ENCODE data around the gene MROH9.

The MROH9 gene

GRCh38 chr1:171075041-171075440 is 139.7 kb downstream of the MROH9 start:
- Histone ChIP-seq H3K27me3 (replicated peaks; ENCODE audit: insufficient read depth, low read length) (no peaks in the 10 kb centered on the region), H3K4me1 (ENCODE audit: low read length) (no peaks in the 10 kb centered on the region)
- DNase-seq, result no peak

GRCh38 chr1:171081314-171081753 is 146.0 kb downstream of the MROH9 start:
- Histone ChIP-seq H3K4me1 (ENCODE audit: low read length) (no peaks in the 10 kb centered on the region), H2AFZ (ENCODE audit: low read length) (no peak overlapping the region), H3K4me3 (ENCODE audit: low read length) (no peak overlapping the region), H3K9me3 (replicated peaks; ENCODE audit: insufficient read depth, low read length) (no peaks in the 10 kb centered on the region), H3K27ac (ENCODE audit: low read length) (no peak overlapping the region), H3K27me3 (replicated peaks; ENCODE audit: insufficient read depth, low read length) (no peaks in the 10 kb centered on the region), H3K9me2 (replicated peaks; ENCODE audit: insufficient read depth, low read length) (no peaks in the 10 kb centered on the region), H3F3A (ENCODE audit: insufficient read depth, low read length) (no peaks in the 10 kb centered on the region), H3K4me2 (ENCODE audit: low read depth, low read length) (no peak overlapping the region), H3K36me3 (replicated peaks; ENCODE audit: insufficient read depth, low read length) (no peaks in the 10 kb centered on the region), H3K9ac (ENCODE audit: low read length) (no peak overlapping the region), H4K20me1 (ENCODE audit: insufficient read depth, low read length) (no peaks in the 10 kb centered on the region), H3K79me2 (ENCODE audit: low read length) (no peaks in the 10 kb centered on the region)
- TF ChIP-seq EZH2phosphoT487 (IDR thresholded peaks at IDR 0.05; ENCODE audit: low read length) (no peak), CTCF (IDR thresholded peaks at IDR 0.05; ENCODE audit: low read length) (peak; percentile 53), EZH2 (optimal IDR thresholded peaks at IDR 0.05; ENCODE audit: low read depth, low read length) (no peak)
- peak; percentile 23 for DNase-seq

More at GRCh38 chr1:171075041-171075440, 139.7 kb downstream of the MROH9 start:
- no peaks in the 10 kb centered on the region for H3K36me3 ChIP-seq (replicated peaks; ENCODE audit: insufficient read depth, low read length)
- no peak overlapping the region for H3K4me3 ChIP-seq (ENCODE audit: low read length)
- no peak overlapping the region for H2AFZ ChIP-seq (ENCODE audit: low read length)
- H3K9ac ChIP-seq (ENCODE audit: low read length), result no peak overlapping the region
- no peaks in the 10 kb centered on the region for H3K9me3 ChIP-seq (replicated peaks; ENCODE audit: insufficient read depth, low read length)
- H3K9me2 ChIP-seq (replicated peaks; ENCODE audit: insufficient read depth, low read length), result no peaks in the 10 kb centered on the region
- no peaks in the 10 kb centered on the region for H3K79me2 ChIP-seq (ENCODE audit: low read length)
- H3K4me2 ChIP-seq (ENCODE audit: low read depth, low read length), result no peak overlapping the region
- TF ChIP-seq EZH2 (optimal IDR thresholded peaks at IDR 0.05; ENCODE audit: low read depth, low read length) (no peak), EZH2phosphoT487 (IDR thresholded peaks at IDR 0.05; ENCODE audit: low read length) (no peak), CTCF (IDR thresholded peaks at IDR 0.05; ENCODE audit: low read length) (no peak)
- no peaks in the 10 kb centered on the region for H3F3A ChIP-seq (ENCODE audit: insufficient read depth, low read length)
- H3K27ac ChIP-seq (ENCODE audit: low read length), result no peak overlapping the region
- H4K20me1 ChIP-seq (ENCODE audit: insufficient read depth, low read length), result no peaks in the 10 kb centered on the region

GRCh38 chr1:171081763-171082201 is 146.4 kb downstream of the MROH9 start:
- Histone ChIP-seq H3K27me3 (replicated peaks; ENCODE audit: insufficient read depth, low read length) (no peaks in the 10 kb centered on the region), H4K20me1 (ENCODE audit: insufficient read depth, low read length) (no peaks in the 10 kb centered on the region), H3K27ac (ENCODE audit: low read length) (no peak overlapping the region), H3K79me2 (ENCODE audit: low read length) (no peaks in the 10 kb centered on the region), H3K4me2 (ENCODE audit: low read depth, low read length) (no peak overlapping the region), H3K4me1 (ENCODE audit: low read length) (no peaks in the 10 kb centered on the region), H3K9me3 (replicated peaks; ENCODE audit: insufficient read depth, low read length) (no peaks in the 10 kb centered on the region), H3K36me3 (replicated peaks; ENCODE audit: insufficient read depth, low read length) (no peaks in the 10 kb centered on the region), H3K4me3 (ENCODE audit: low read length) (no peak overlapping the region), H3K9me2 (replicated peaks; ENCODE audit: insufficient read depth, low read length) (no peaks in the 10 kb centered on the region), H3F3A (ENCODE audit: insufficient read depth, low read length) (no peaks in the 10 kb centered on the region), H2AFZ (ENCODE audit: low read length) (no peak overlapping the region), H3K9ac (ENCODE audit: low read length) (no peak overlapping the region)
- DNase-seq, result no peak
- TF ChIP-seq CTCF (IDR thresholded peaks at IDR 0.05; ENCODE audit: low read length) (no peak), EZH2 (optimal IDR thresholded peaks at IDR 0.05; ENCODE audit: low read depth, low read length) (no peak), EZH2phosphoT487 (IDR thresholded peaks at IDR 0.05; ENCODE audit: low read length) (no peak)
